Loucy (cell line): ENCODE results near the gene POLR3B.

Experiments used
- H2AFZ ChIP-seq: fragments of 200-600 bp; sonication (generic); 2 replicates; pipeline ENCODE4 v1.6.0; 2016; ENCODE audit warnings: antibody characterized with exemption, mild to moderate bottlenecking, low read length, moderate library complexity
- H3F3A ChIP-seq: fragments of 200-600 bp; 2 replicates; pipeline ENCODE4 v1.6.0; 2016; ENCODE audit warnings: antibody characterized with exemption, low read depth, mild to moderate bottlenecking
- H3K27me3 ChIP-seq: fragments of 200-600 bp; sonication (generic); 2 replicates; pipeline ENCODE4 v1.6.1; 2014; ENCODE audit warnings: low read length, mild to moderate bottlenecking; ENCODE audit not compliant: insufficient read depth, poor library complexity, severe bottlenecking
- H3K36me3 ChIP-seq: fragments of 200-600 bp; sonication (generic); 2 replicates; pipeline ENCODE4 v1.6.1; 2016; ENCODE audit warnings: low read length; ENCODE audit not compliant: insufficient read depth
- H3K4me1 ChIP-seq: fragments of 200-600 bp; sonication (generic); 2 replicates; pipeline ENCODE4 v1.5.1; 2014; ENCODE audit warnings: low read length, mild to moderate bottlenecking; ENCODE audit not compliant: insufficient read depth, poor library complexity, severe bottlenecking
- H3K4me2 ChIP-seq: fragments of 200-600 bp; sonication (generic); 2 replicates; pipeline ENCODE4 v1.6.0; 2014; ENCODE audit warnings: antibody characterized with exemption, low read length, low read depth, mild to moderate bottlenecking; ENCODE audit not compliant: poor library complexity, severe bottlenecking
- H3K4me3 ChIP-seq: fragments of 200-600 bp; sonication (generic); 2 replicates; pipeline ENCODE4 v1.5.1; 2014; ENCODE audit warnings: low read length, mild to moderate bottlenecking, mixed read lengths; ENCODE audit not compliant: poor library complexity, severe bottlenecking
- H3K79me2 ChIP-seq: fragments of 200-600 bp; sonication (generic); 2 replicates; pipeline ENCODE4 v1.6.1; 2014; ENCODE audit warnings: low read length; ENCODE audit not compliant: insufficient read depth
- H3K9ac ChIP-seq: fragments of 200-600 bp; sonication (generic); 2 replicates; pipeline ENCODE4 v1.6.0; 2014; ENCODE audit warnings: mild to moderate bottlenecking, low read depth, low read length, moderate library complexity; ENCODE audit not compliant: poor library complexity, severe bottlenecking
- H3K9me2 ChIP-seq: fragments of 200-600 bp; sonication (generic); replicated peaks from 2 replicates; pipeline ENCODE4 v1.6.1; 2016; ENCODE audit warnings: low read depth, low read length, mixed read lengths
- H3K9me3 ChIP-seq: fragments of 200-600 bp; sonication (generic); 2 replicates; pipeline ENCODE4 v1.6.1; 2014; ENCODE audit warnings: mild to moderate bottlenecking, antibody characterized with exemption, low read length, low read depth; ENCODE audit not compliant: insufficient read depth
- H4K20me1 ChIP-seq: fragments of 200-600 bp; sonication (generic); 2 replicates; pipeline ENCODE4 v1.6.0; 2014; ENCODE audit warnings: antibody characterized with exemption, low read length, mild to moderate bottlenecking; ENCODE audit not compliant: insufficient read depth, poor library complexity, severe bottlenecking
- EZH2phosphoT487 ChIP-seq: fragments of 200-600 bp; IDR thresholded peaks from 2 replicates; pipeline ENCODE4 v1.6.1; 2018; ENCODE audit warnings: antibody characterized with exemption, mild to moderate bottlenecking, moderate library complexity, borderline replicate concordance
- TF ChIP-seq, protein P1 (sequence below): fragments of 200-600 bp; sonication (generic); conservative IDR thresholded peaks from 2 replicates; pipeline ENCODE4 v1.5.1; 2014; ENCODE audit warnings: mild to moderate bottlenecking, antibody characterized with exemption, low read length

The POLR3B gene

DNA sequence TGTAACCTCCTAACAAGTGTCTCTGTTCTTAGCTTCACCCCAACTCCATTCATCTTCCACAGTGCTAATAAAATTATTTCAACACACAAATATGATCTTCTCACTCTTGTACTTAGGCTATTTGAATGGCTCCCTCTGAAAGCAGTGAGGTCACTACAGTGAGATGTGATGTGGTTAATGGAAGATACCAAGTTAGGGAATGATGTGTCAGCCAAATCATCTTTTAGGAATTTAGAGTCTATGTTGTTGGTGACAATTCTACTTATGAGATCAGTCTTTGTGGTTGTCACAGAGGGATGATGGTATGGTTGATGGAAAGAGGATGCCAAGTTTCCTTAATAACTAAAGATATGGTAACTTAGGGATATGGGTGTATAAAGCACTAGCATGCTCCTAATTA lies 57.6 kb downstream of the POLR3B start:
- H4K20me1 ChIP-seq, result no peaks in the 10 kb centered on the region
- H3F3A ChIP-seq, result no peaks in the 10 kb centered on the region
- no peaks in the 10 kb centered on the region for H3K27me3 ChIP-seq
- H3K4me3 ChIP-seq, result no peak overlapping the region
- H2AFZ ChIP-seq, result no peak overlapping the region
- no peak overlapping the region for H3K9ac ChIP-seq
- no peaks in the 10 kb centered on the region for H3K79me2 ChIP-seq
- no peak overlapping the region for H3K4me2 ChIP-seq
- H3K36me3 ChIP-seq, result peaks cover 44% of the 10 kb centered on the region; the same call in 1 of the 2 replicates
- TF ChIP-seq EZH2phosphoT487, result no peak
- TF ChIP-seq, protein P1, sequence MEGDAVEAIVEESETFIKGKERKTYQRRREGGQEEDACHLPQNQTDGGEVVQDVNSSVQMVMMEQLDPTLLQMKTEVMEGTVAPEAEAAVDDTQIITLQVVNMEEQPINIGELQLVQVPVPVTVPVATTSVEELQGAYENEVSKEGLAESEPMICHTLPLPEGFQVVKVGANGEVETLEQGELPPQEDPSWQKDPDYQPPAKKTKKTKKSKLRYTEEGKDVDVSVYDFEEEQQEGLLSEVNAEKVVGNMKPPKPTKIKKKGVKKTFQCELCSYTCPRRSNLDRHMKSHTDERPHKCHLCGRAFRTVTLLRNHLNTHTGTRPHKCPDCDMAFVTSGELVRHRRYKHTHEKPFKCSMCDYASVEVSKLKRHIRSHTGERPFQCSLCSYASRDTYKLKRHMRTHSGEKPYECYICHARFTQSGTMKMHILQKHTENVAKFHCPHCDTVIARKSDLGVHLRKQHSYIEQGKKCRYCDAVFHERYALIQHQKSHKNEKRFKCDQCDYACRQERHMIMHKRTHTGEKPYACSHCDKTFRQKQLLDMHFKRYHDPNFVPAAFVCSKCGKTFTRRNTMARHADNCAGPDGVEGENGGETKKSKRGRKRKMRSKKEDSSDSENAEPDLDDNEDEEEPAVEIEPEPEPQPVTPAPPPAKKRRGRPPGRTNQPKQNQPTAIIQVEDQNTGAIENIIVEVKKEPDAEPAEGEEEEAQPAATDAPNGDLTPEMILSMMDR, result no peak
- peaks cover 5% of the 10 kb centered on the region for H3K4me1 ChIP-seq
- no peaks in the 10 kb centered on the region for H3K9me2 ChIP-seq
- H3K9me3 ChIP-seq, result no peaks in the 10 kb centered on the region

DNA sequence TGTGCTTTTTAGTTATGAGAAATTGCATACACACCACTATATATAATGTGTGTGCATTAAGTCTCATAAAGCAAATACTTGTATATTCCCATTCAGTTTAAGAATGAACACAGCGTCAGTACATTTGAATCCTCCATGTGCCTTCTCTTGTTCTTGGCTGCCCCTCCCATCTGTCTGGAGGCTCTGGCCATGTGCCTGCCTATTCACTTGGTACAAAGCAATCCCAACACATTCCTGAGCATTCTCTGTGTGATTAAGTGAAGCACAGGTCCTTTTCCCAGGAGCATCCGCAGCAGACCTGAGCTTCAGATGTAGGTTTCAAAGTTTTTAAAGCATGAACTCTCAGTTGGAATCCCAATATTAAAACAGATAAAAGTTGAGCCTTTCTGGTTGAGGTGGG lies 58.7 kb downstream of the POLR3B start:
- H3K27me3 ChIP-seq, result no peaks in the 10 kb centered on the region
- H2AFZ ChIP-seq, result no peak overlapping the region
- peaks cover 40% of the 10 kb centered on the region; the same call in 1 of the 2 replicates for H3K36me3 ChIP-seq
- TF ChIP-seq, protein P1, result no peak
- TF ChIP-seq EZH2phosphoT487, result no peak
- H3F3A ChIP-seq, result no peaks in the 10 kb centered on the region
- H3K4me2 ChIP-seq, result no peak overlapping the region
- no peak overlapping the region for H3K9ac ChIP-seq
- no peaks in the 10 kb centered on the region for H4K20me1 ChIP-seq
- H3K79me2 ChIP-seq, result no peaks in the 10 kb centered on the region
- peaks cover 5% of the 10 kb centered on the region for H3K4me1 ChIP-seq
- H3K9me2 ChIP-seq, result no peaks in the 10 kb centered on the region
- no peaks in the 10 kb centered on the region for H3K9me3 ChIP-seq
- no peak overlapping the region for H3K4me3 ChIP-seq

DNA sequence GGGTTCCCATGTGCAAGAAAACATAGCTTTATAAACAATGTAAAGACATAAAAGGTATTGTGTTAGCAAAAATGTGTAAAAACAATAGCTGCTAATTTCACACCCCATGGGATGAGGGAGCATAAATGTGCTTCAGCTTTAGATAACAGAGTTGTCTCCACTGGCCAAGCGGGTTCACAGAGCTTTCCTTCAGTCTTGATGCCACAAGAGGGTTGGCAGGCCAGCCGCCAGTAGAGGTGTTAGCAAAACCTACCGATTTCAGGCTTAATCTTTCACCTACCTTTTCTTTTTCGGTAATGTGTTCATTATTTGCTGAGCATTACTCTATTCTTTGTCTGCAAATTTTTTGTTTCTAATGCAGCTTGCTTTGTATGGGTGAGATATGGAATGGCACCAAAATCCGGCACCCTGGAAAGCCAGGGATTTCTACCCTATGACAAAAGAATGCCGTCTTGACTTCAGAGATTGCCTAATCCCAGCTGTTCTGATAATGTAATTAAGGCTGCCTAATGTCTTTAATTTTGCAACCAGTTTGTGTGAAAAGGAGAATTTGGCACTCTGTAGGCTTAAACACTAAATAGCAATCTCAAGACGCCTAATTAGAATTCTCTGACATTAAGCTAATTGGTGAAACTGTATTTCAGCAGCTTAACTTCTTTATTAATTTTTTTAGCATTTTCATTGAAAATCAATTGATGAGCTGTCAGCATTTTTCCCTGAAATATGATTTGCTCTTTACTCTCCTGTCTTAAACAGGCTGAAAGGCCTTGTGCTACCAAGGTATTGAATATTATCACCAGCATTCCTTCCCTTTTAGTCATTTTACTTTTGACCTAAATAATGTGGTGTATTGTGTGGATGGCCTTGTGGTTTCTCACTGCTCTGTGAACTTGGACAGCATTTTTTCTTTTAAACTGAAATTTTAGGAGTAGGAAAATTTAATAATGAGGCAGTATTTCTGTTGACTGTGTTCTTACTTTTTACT lies 60.7 kb downstream of the POLR3B start:
- peaks cover 33% of the 10 kb centered on the region for H3K36me3 ChIP-seq
- no peaks in the 10 kb centered on the region for H3K79me2 ChIP-seq
- no peaks in the 10 kb centered on the region for H3F3A ChIP-seq
- H3K9me2 ChIP-seq, result no peaks in the 10 kb centered on the region
- no peak overlapping the region for H3K4me3 ChIP-seq
- H3K9me3 ChIP-seq, result no peaks in the 10 kb centered on the region
- H3K4me1 ChIP-seq, result no peaks in the 10 kb centered on the region
- H4K20me1 ChIP-seq, result no peaks in the 10 kb centered on the region
- no peak overlapping the region for H3K9ac ChIP-seq
- no peaks in the 10 kb centered on the region for H3K27me3 ChIP-seq
- TF ChIP-seq EZH2phosphoT487, result no peak
- TF ChIP-seq, protein P1, result no peak
- H3K4me2 ChIP-seq, result no peak overlapping the region
- H2AFZ ChIP-seq, result no peak overlapping the region
